Measurements from ENCODE around the gene GFRA4.
A peak's percentile ranks its signal among the peaks of the same experiment; 100 is the strongest.

The GFRA4 gene

DNA sequence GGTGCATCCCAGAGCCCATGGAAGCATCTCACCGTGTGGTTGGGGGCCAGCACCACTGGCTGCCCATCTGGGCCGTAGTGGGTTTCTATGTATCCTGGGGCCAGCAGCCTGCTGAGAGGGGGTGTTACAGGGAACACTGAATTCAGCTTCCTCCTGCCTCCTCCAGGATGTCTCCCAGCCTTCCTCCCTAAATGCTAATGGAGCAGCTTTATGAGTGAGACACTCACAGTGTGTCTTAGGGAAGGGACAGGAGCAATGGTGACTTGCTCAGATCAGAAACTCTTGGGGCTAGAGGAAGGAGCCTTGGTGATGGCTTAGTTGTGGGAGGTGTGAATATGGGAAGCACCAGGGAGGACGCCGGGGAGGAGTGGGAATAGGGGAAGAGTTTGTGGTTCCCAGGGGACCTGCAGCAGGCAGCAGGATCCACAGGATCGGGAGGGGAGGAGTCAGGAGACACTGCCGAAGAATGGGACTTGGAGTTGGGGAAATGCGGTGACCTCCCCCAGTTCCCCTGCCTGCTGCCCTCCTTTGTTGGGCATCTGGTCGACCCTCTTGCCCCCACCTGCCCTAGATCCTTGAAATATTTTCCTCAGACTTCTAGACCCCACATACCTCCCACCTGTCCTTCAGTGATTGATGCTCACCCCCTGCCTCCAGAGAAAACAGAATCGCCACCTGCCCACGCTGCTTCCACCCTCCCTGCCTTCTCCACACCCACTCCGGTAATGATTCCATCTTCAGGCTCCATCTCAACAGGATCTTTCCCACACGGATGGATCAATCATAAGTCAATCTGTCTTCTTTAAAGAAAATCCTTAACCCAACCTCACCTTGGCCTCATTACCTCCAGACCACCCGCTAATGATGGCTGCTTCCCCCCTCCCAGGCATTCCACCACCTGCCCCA, 12.0 kb upstream of the GFRA4 start:
- Histone ChIP-seq H4K20me1 (no peaks in the 10 kb centered on the region; the same call in 1 of the 2 replicates), H3K27me3 (peaks cover 34% of the 10 kb centered on the region)

GRCh38 chr20:3674447-3674846, 11.2 kb upstream of the GFRA4 start:
- no peaks in the 10 kb centered on the region for H3K9me3 ChIP-seq
- TF ChIP-seq Cebpa-rat (IDR thresholded peaks at IDR 0.05) = no peak
- no peak overlapping the region for H3K4me3 ChIP-seq
- no peak overlapping the region for H3K4me2 ChIP-seq
- no peaks in the 10 kb centered on the region for H4K20me1 ChIP-seq
- H3K4me1 ChIP-seq = peaks cover 57% of the 10 kb centered on the region
- no peaks in the 10 kb centered on the region for H3K36me3 ChIP-seq
- H3K27me3 ChIP-seq = peaks cover 26% of the 10 kb centered on the region
- H3K9ac ChIP-seq = no peak overlapping the region
- H3K27ac ChIP-seq = no peak overlapping the region

More for the DNA sequence above, 12.0 kb upstream of the GFRA4 start:
- Histone ChIP-seq H3K9ac (no peak overlapping the region), H3K36me3 (no peaks in the 10 kb centered on the region), H3K9me3 (no peaks in the 10 kb centered on the region), H3K4me3 (no peak overlapping the region), H3K4me1 (peaks cover 49% of the 10 kb centered on the region), H3K27ac (no peak overlapping the region), H3K4me2 (no peak overlapping the region)
- TF ChIP-seq Cebpa-rat (IDR thresholded peaks at IDR 0.05) = no peak

GRCh38 chr20:3673221-3674070, 10.2 kb upstream of the GFRA4 start:
- H3K9me3 ChIP-seq = no peaks in the 10 kb centered on the region
- H3K4me2 ChIP-seq = peak overlapping the region; percentile 99
- no peaks in the 10 kb centered on the region for H3K36me3 ChIP-seq
- no peak overlapping the region; the same call in 1 of the 2 replicates for H3K4me3 ChIP-seq
- no peak overlapping the region for H3K27ac ChIP-seq
- peaks cover 67% of the 10 kb centered on the region for H3K4me1 ChIP-seq
- H4K20me1 ChIP-seq = no peaks in the 10 kb centered on the region
- no peak overlapping the region for H3K9ac ChIP-seq
- peaks cover 23% of the 10 kb centered on the region for H3K27me3 ChIP-seq
- TF ChIP-seq Cebpa-rat (IDR thresholded peaks at IDR 0.05) = no peak

- Histone ChIP-seq H3K9me3 (no peaks in the 10 kb centered on the region), H3K9ac (peak overlapping the region; percentile 74), H3K4me3 (peak overlapping the region; percentile 67), H3K27ac (peak overlapping the region; percentile 89), H3K4me2 (peak overlapping the region; percentile 99), H3K4me1 (peaks cover 72% of the 10 kb centered on the region), H4K20me1 (no peaks in the 10 kb centered on the region), H3K27me3 (peaks cover 23% of the 10 kb centered on the region), H3K36me3 (no peaks in the 10 kb centered on the region)
- no peak for TF ChIP-seq Cebpa-rat (IDR thresholded peaks at IDR 0.05)
These were observed 9.5 kb upstream of the GFRA4 start for GRCh38 chr20:3672547-3673171.

DNA sequence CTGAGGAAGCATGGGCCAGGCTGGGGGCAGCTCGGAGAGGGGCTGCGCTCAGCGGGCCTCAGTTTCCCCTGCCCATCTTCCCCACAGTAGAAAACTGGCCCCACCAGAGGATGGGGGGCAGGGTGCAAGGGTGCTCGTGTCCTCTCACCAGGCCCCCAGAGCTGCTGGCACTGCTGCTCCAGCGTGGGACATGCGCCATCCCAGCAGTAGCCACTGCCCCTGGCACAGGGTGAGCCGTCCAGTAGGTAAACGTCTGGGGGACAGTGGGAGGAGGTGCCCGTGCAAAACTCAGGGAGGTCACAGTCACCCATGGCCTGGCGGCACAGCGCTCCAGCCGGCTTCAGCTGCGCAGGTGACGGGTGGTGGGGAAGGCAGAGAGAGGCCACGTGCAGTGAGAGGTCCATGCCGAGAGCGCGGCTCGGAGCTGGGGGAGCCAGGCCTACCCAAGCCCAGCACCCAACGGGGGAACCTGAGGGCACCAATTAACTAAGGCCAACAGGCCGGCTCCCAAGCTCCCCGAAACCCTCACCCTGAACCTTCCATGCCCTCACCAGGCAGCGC, 8.9 kb upstream of the GFRA4 start:
- peaks cover 23% of the 10 kb centered on the region for H3K27me3 ChIP-seq
- H3K4me1 ChIP-seq = peaks cover 72% of the 10 kb centered on the region
- peak overlapping the region; percentile 74 for H3K9ac ChIP-seq
- no peaks in the 10 kb centered on the region for H3K9me3 ChIP-seq
- no peaks in the 10 kb centered on the region for H4K20me1 ChIP-seq
- no peak for TF ChIP-seq Cebpa-rat (IDR thresholded peaks at IDR 0.05)
- H3K27ac ChIP-seq = peak overlapping the region; percentile 89
- peak overlapping the region; percentile 67 for H3K4me3 ChIP-seq
- no peaks in the 10 kb centered on the region for H3K36me3 ChIP-seq
- peak overlapping the region; percentile 99 for H3K4me2 ChIP-seq

- H4K20me1 ChIP-seq = no peaks in the 10 kb centered on the region
- peaks cover 73% of the 10 kb centered on the region for H3K4me1 ChIP-seq
- peak overlapping the region; percentile 74; the same call in 1 of the 2 replicates for H3K9ac ChIP-seq
- peak overlapping the region; percentile 99 for H3K4me2 ChIP-seq
- H3K4me3 ChIP-seq = peak overlapping the region; percentile 67
- no peak for TF ChIP-seq Cebpa-rat (IDR thresholded peaks at IDR 0.05)
- H3K27ac ChIP-seq = peak overlapping the region; percentile 89
- H3K9me3 ChIP-seq = no peaks in the 10 kb centered on the region
- no peaks in the 10 kb centered on the region for H3K36me3 ChIP-seq
- H3K27me3 ChIP-seq = peaks cover 23% of the 10 kb centered on the region
These were observed 7.7 kb upstream of the GFRA4 start for GRCh38 chr20:3670945-3671344.

GRCh38 chr20:3670511-3670910, 7.3 kb upstream of the GFRA4 start:
- Histone ChIP-seq H3K4me2 (peak overlapping the region; percentile 99), H4K20me1 (no peaks in the 10 kb centered on the region), H3K4me1 (peaks cover 77% of the 10 kb centered on the region), H3K4me3 (peak overlapping the region; percentile 37; the same call in 1 of the 2 replicates), H3K27me3 (peaks cover 21% of the 10 kb centered on the region), H3K27ac (peak overlapping the region; percentile 89), H3K9ac (peak overlapping the region; percentile 66; the same call in 1 of the 2 replicates), H3K9me3 (no peaks in the 10 kb centered on the region), H3K36me3 (no peaks in the 10 kb centered on the region)
- TF ChIP-seq Cebpa-rat (IDR thresholded peaks at IDR 0.05) = no peak

- H3K9me3 ChIP-seq = no peaks in the 10 kb centered on the region
- no peaks in the 10 kb centered on the region for H4K20me1 ChIP-seq
- peak overlapping the region; percentile 99 for H3K4me2 ChIP-seq
- peak overlapping the region; percentile 37; the same call in 1 of the 2 replicates for H3K4me3 ChIP-seq
- peaks cover 84% of the 10 kb centered on the region for H3K4me1 ChIP-seq
- H3K27me3 ChIP-seq = peaks cover 15% of the 10 kb centered on the region; the same call in 1 of the 2 replicates
- H3K36me3 ChIP-seq = no peaks in the 10 kb centered on the region
- peak overlapping the region; percentile 66; the same call in 1 of the 2 replicates for H3K9ac ChIP-seq
- no peak for TF ChIP-seq Cebpa-rat (IDR thresholded peaks at IDR 0.05)
- peak overlapping the region; percentile 89 for H3K27ac ChIP-seq
These were observed 6.6 kb upstream of the GFRA4 start for GRCh38 chr20:3669710-3670367.
